GM12864 (cell line): ENCODE measurements around the gene ANP32E.
"Not testable (repeated sequence)": the region's sequence is repeated elsewhere in the genome, so short reads cannot be mapped to it uniquely, and the experiment has no call there.

Source experiments
- DNase-seq: peaks from one replicate; pipeline ENCODE4 v3.0.0-alpha.2; 2011; ENCODE audit warnings: low read depth
- H3K4me3 ChIP-seq: 2 replicates; pipeline ENCODE4 v1.5.1; 2011; ENCODE audit warnings: mild to moderate bottlenecking, low read depth, low read length, control low read depth
- TF ChIP-seq, protein P1 (sequence below): IDR thresholded peaks from 2 replicates; pipeline ENCODE4 v1.5.1; 2011; ENCODE audit warnings: low read depth, mild to moderate bottlenecking, moderate library complexity, low read length, control low read depth, inconsistent platforms; ENCODE audit errors: missing control alignments

Gene ANP32E

DNA sequence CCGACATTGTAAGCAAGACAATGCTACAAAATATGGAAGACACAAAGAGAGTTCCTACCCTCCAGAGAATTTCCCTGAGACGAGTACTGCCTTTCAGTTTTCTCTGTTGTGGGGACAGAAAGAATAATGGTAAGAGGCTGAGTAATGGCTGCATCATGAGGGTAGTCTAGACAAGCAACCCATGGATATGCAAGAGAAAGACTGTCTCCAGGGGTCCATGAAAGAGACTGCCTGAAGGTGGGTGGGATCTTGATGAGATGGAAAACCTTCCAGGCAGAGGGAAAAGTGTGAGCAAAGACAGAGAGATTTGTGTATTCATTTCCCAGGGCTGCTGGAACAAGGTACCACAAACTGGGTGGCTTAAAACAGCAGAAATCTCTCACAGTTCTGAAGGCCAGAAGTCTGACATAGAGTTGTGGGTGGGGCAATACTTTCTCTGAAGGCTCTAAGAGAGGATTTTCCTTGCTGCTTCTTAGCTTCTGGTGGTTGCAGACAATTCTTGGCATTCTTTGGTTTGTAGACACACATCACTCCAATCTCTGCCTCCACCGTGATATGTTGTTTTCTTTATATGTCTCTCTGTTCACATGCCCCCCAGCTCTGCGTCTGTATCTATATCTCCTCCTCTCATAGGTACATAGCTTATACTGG lies 41.4 kb downstream of the ANP32E start:
- no peak for DNase-seq
- H3K4me3 ChIP-seq, result no peak overlapping the region
- TF ChIP-seq, protein P1, sequence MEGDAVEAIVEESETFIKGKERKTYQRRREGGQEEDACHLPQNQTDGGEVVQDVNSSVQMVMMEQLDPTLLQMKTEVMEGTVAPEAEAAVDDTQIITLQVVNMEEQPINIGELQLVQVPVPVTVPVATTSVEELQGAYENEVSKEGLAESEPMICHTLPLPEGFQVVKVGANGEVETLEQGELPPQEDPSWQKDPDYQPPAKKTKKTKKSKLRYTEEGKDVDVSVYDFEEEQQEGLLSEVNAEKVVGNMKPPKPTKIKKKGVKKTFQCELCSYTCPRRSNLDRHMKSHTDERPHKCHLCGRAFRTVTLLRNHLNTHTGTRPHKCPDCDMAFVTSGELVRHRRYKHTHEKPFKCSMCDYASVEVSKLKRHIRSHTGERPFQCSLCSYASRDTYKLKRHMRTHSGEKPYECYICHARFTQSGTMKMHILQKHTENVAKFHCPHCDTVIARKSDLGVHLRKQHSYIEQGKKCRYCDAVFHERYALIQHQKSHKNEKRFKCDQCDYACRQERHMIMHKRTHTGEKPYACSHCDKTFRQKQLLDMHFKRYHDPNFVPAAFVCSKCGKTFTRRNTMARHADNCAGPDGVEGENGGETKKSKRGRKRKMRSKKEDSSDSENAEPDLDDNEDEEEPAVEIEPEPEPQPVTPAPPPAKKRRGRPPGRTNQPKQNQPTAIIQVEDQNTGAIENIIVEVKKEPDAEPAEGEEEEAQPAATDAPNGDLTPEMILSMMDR, result no peak

DNA sequence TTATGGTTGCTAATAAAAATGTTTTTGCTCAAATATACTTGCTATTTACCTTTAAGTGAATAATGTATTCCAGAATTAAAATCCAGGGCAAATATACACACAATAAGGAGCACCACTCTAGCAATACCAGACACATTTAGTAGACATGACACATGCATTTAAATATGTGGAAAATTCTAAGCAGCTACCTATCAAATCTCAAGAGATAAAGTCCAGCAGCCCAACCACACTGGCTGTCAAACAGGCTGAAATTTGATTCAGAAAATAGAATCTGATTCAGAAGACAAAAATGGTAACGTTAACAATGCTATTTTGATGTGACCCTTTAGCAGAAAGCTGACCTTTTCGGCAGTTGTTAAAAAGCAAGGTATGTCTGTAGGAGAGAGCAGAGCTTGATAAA lies 43.9 kb downstream of the ANP32E start:
- no peak for DNase-seq
- no peak overlapping the region for H3K4me3 ChIP-seq
- TF ChIP-seq, protein P1, result no peak

DNA sequence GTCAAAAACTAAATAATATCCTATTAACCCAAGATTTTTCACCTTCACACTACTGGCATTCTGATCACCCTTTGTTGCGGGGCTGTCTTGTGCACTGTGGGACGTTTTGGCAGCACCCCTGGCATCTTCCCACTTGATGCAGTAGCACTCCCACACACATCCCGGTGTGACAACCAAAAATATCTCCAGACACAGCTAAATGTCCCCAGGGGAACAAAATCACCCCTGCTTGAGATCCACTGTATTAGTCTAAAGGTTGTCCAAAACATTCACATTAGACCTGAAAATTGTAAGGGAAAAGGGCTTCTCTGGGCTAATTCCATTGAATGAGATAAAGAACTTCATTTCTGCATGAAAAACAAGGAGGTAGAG lies 48.4 kb downstream of the ANP32E start:
- no peak overlapping the region for H3K4me3 ChIP-seq
- DNase-seq, result no peak
- TF ChIP-seq, protein P1, result no peak

DNA sequence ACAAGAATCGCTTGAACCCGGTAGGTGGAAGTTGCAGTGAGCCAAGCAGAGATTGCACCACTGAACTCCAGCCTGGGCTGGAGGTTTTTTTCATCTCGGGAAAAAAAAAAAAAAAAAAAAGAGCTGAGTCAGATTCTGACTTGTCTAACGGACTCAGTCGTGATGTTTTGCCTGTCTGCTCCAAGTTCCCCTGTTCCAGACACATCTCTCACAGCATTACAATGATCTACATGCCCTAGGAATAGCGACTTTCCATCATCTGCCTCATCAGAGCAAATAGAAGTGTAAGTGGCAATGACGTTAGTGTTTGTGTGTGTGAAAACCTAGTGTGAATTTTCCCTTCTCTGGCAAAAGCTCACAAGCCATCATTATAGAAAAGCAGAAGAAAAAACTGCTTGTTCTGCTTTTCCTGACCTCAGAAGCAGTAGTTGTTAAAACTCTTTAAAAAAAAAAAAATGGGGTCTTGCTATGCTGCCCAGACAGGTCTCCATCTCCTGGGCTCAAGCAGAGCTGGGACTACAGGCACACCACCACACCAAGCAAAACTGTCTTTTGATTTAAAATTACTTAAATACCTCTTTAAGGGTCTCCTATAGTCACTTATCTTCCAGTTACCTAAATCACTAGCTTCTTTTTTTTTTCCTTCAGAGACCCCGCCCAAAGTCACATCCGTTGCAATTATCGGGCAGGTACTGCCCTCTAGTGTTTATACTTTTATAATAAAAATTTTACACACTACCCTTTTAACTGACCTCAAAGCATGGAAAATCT lies 48.9 kb downstream of the ANP32E start:
- TF ChIP-seq, protein P1, result no peak
- no peak for DNase-seq
- H3K4me3 ChIP-seq, result no peak overlapping the region

DNA sequence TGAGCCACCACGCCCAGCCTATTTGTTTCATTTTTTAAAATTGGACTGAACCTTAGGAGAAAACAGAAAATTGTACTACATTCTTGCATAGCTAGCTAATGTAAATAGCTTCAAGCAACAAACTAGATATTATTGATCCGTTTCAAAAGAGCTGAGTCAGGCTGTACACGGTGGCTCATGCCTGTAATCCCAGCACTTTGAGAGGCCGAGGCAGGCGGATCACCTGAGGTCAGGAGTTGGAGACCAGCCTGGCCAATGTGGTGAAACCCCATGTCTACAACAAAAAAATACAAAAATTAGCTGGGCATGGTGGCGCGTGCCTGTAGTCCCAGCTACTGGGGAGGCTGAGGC lies 49.5 kb downstream of the ANP32E start:
- DNase-seq, H3K4me3 ChIP-seq: not testable (repeated sequence)

DNA sequence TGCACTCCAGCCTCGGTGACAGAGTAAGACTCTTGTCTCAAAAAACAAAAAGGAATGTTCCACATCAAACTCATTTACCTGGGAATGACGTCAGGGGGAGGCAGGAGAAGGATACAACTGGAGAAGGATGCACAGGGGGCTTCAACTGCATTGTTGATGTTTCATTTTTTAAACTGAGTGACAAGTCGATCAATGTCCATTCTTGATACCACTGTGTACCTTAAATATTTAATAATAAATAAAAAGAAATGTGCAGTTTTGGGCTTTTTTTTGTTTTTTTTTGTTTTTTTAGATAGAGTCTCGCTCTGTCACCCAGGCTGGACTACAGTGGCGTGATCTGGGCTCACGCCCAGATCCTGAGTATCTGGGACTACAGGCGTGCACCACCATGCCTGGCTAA lies 50.4 kb downstream of the ANP32E start:
- TF ChIP-seq, protein P1, result no peak
- no peak for DNase-seq
- no peak overlapping the region for H3K4me3 ChIP-seq

DNA sequence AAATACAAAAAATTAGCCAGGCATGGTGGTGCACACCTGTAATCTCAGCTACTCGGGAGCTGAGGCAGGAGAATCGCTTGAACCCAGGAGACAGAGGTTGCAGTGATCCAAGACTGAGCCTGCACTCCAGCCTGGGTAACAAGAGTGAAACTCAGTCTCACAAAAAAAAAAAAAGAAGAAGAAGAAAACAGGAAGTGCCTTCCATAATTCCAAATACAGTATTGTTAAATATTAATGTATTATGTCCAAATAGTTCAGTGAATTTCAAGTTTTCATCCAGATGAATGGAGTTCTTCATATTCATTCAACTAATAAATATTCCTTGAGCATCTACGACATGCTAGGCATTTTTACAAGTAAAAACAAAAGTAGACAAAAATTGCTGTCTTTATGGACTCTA lies 52.9 kb downstream of the ANP32E start:
- TF ChIP-seq, protein P1, result no peak
- DNase-seq, result no peak
- H3K4me3 ChIP-seq, result no peak overlapping the region
